Left lung (tissue), 10 donors: ENCODE data around the gene ATXN2. TPM values are rescaled to one million over a fixed set of nuclear protein-coding genes. Genes with fewer than 3 reads are reported as not detected.

Source experiments
- ATAC-seq: fragments of 200-7000 bp; cut with Tn5 transposase; one replicate; pipeline ENCODE4 v1.9.1; 2020; ENCODE audit warnings: moderate library complexity
- DNase-seq, 4 donors: peaks; one replicate each; pipeline ENCODE4 v3.0.0-alpha.2; 2013 to 2020
- H3K27ac ChIP-seq, 2 donors: fragments of 200-600 bp; sonication (generic) in 1 of 2; one replicate each; pipeline versions ENCODE4 v1.5.0 to v1.8.0; 2020 to 2021
- H3K27me3 ChIP-seq, 2 donors: fragments of 200-600 bp; sonication (generic) in 1 of 2; one replicate each; pipeline versions ENCODE4 v1.5.0 to v1.8.0; 2020 to 2021
- H3K36me3 ChIP-seq, 2 donors: fragments of 200-600 bp; sonication (generic) in 1 of 2; one replicate each; pipeline versions ENCODE4 v1.5.0 to v1.8.0; 2020 to 2021
- H3K4me1 ChIP-seq, 2 donors: fragments of 200-600 bp; one replicate each; pipeline ENCODE4 v1.8.0; 2021
- H3K4me3 ChIP-seq, 2 donors: fragments of 200-600 bp; sonication (generic) in 1 of 2; one replicate each; pipeline versions ENCODE4 v1.5.0 to v1.8.0; 2020 to 2021; ENCODE audit warnings: mild to moderate bottlenecking in 1 of 2
- H3K9me3 ChIP-seq, 2 donors: fragments of 200-600 bp; sonication (generic) in 1 of 2; one replicate each; pipeline versions ENCODE4 v1.5.0 to v1.8.0; 2020 to 2021
- CTCF ChIP-seq, 2 donors: fragments of 200-600 bp; sonication (generic) in 1 of 2; IDR thresholded peaks; one replicate each; pipeline versions ENCODE4 v1.5.0 to v1.8.0; 2021; ENCODE audit warnings: antibody characterized with exemption in 2 of 2
- intact Hi-C, 2 donors: fragments of 100-400 bp; cut with DNase I; formaldehyde crosslinking; loops; one replicate each; pipeline versions ENCODE4 v1.11.2 to v1.14.2; 2022
- polyA plus RNA-seq, 6 donors: library from polyadenylated mRNA; unstranded; fragments of 120-200 nt; gene quantifications; one replicate each; pipeline ENCODE4 v1.2.1, GENCODE V29; 2013; ENCODE audit not compliant: insufficient read length in 6 of 6
- total RNA-seq, 2 donors: library from RNA; stranded (reverse); fragmentation: NEBNext Ultra II Directional; extraction: Animal tissue kit (Norgen Biotek cat#: 25700); gene quantifications; one replicate each; pipeline ENCODE4 v1.2.1, GENCODE V29; 2021
- donor health status: DM: no; HTN: yes; CAD: no.
- donor health status: DM: no; HTN: no; CAD: no.

Gene ATXN2
- total and polyA plus RNA-seq, 8 donors, result 60.9 to 90.2 (median 72.2) TPM

- DNase-seq (no peak), ATAC-seq (no peak)
- no peak for TF ChIP-seq CTCF (IDR thresholded peaks at IDR 0.05)
- intact Hi-C loops, result no loop called here
- peaks cover 0 to 5% of the 10 kb centered on the region in 2 donors for H3K4me1 ChIP-seq
- no peak overlapping the region for H3K4me3 ChIP-seq
- no peaks in the 10 kb centered on the region for H3K9me3 ChIP-seq
- H3K27me3 ChIP-seq, result no peaks in the 10 kb centered on the region
- peaks cover 3 to 72% of the 10 kb centered on the region in 2 donors for H3K36me3 ChIP-seq
- H3K27ac ChIP-seq, result no peak overlapping the region
These were observed 140.5 kb downstream of the ATXN2 start for GRCh38 chr12:111458546-111459172.

GRCh38 chr12:111457577-111457976, 141.5 kb downstream of the ATXN2 start:
- TF ChIP-seq CTCF (IDR thresholded peaks at IDR 0.05), result no peak
- intact Hi-C loops, result no loop called here
- H3K27ac ChIP-seq, result no peak overlapping the region
- ATAC-seq (no peak), DNase-seq (no peak)
- no peak overlapping the region for H3K4me3 ChIP-seq
- no peaks in the 10 kb centered on the region for H3K27me3 ChIP-seq
- peaks cover 0 to 4% of the 10 kb centered on the region in 2 donors for H3K4me1 ChIP-seq
- peaks cover 3 to 77% of the 10 kb centered on the region in 2 donors for H3K36me3 ChIP-seq
- H3K9me3 ChIP-seq, result no peaks in the 10 kb centered on the region

- no peak for ATAC-seq
- intact Hi-C loops, result no loop called here
- Histone ChIP-seq H3K4me3 (no peak overlapping the region), H3K27ac (no peak overlapping the region), H3K4me1 (no peaks in the 10 kb centered on the region), H3K36me3 (peaks cover 3 to 80% of the 10 kb centered on the region in 2 donors), H3K9me3 (no peaks in the 10 kb centered on the region), H3K27me3 (no peaks in the 10 kb centered on the region)
- TF ChIP-seq CTCF (IDR thresholded peaks at IDR 0.05), result no peak
- DNase-seq, result no peak
These were observed 142.0 kb downstream of the ATXN2 start for GRCh38 chr12:111457071-111457470.

GRCh38 chr12:111455448-111456320, 143.4 kb downstream of the ATXN2 start:
- no peak for TF ChIP-seq CTCF (IDR thresholded peaks at IDR 0.05)
- no peak overlapping the region for H3K4me3 ChIP-seq
- DNase-seq, result no peak
- H3K9me3 ChIP-seq, result no peaks in the 10 kb centered on the region
- ATAC-seq, result no peak
- no peaks in the 10 kb centered on the region for H3K27me3 ChIP-seq
- H3K36me3 ChIP-seq, result peaks cover under 1 to 84% of the 10 kb centered on the region in 2 donors
- intact Hi-C loops, result no loop called here
- H3K4me1 ChIP-seq, result peaks cover 0 to 12% of the 10 kb centered on the region in 2 donors
- H3K27ac ChIP-seq, result no peak overlapping the region
